Cardiac muscle cell (in vitro differentiated cells and primary cell): ENCODE measurements around the gene POLN. TPM values are rescaled to one million over a fixed set of nuclear protein-coding genes. Genes with fewer than 3 reads are reported as not detected.
A peak's percentile ranks its signal among the peaks of the same experiment; 100 is the strongest.

ENCODE experiments used
- DNase-seq, 2 donors: peaks; one replicate each; pipeline versions ENCODE4 v3.0.0 to v3.0.0-alpha.2; 2010 to 2017; ENCODE audit warnings: low read depth in 1 of 2, low spot score in 1 of 2
- H3K27ac ChIP-seq: fragments of 200-600 bp; sonication (generic); 2 replicates; pipeline ENCODE4 v1.5.1; 2016
- H3K27me3 ChIP-seq: fragments of 200-600 bp; sonication (generic); 2 replicates; pipeline ENCODE4 v1.6.0; 2016; ENCODE audit warnings: control low read depth
- H3K36me3 ChIP-seq: fragments of 200-600 bp; sonication (generic); 2 replicates; pipeline ENCODE4 v1.5.1; 2016; ENCODE audit warnings: control low read depth
- H3K4me1 ChIP-seq: fragments of 200-600 bp; sonication (generic); 2 replicates; pipeline ENCODE4 v1.8.1; 2017; ENCODE audit warnings: low read depth, mild to moderate bottlenecking, mixed run types
- H3K4me3 ChIP-seq: fragments of 200-600 bp; sonication (generic); 2 replicates; pipeline ENCODE4 v1.5.1; 2016; ENCODE audit warnings: mild to moderate bottlenecking
- H3K9me3 ChIP-seq: fragments of 200-600 bp; sonication (generic); 2 replicates; pipeline ENCODE4 v1.5.1; 2017; ENCODE audit warnings: low read depth, mild to moderate bottlenecking, control low read depth
- CTCF ChIP-seq: IDR thresholded peaks from 2 replicates; pipeline ENCODE4 v1.5.1; 2012; ENCODE audit warnings: low read depth, mild to moderate bottlenecking, low read length
- polyA plus RNA-seq: library from polyadenylated mRNA; unstranded; fragments of >200 nt; fragmentation: Nextera tagmentation; extraction: Ambion mirVana; gene quantifications from 2 replicates; pipeline ENCODE4 v1.2.1, GENCODE V29; 2016
- total RNA-seq: library from RNA; depleted of rRNA; stranded (reverse); fragments of >200 nt; gene quantifications from 2 replicates; pipeline ENCODE4 v1.2.3, GENCODE V29; 2016

Gene POLN
- total and polyA plus RNA-seq, 2 experiments from 2014 or later: 5.2 to 9.0 TPM

GRCh38 chr4:2256156-2256731 lies 14.3 kb upstream of the POLN start:
- TF ChIP-seq CTCF: no peak
- H3K36me3 ChIP-seq: peaks cover 5% of the 10 kb centered on the region
- H3K4me3 ChIP-seq: no peak overlapping the region
- H3K27me3 ChIP-seq: no peaks in the 10 kb centered on the region
- no peaks in the 10 kb centered on the region for H3K9me3 ChIP-seq
- H3K4me1 ChIP-seq: no peaks in the 10 kb centered on the region
- no peak overlapping the region for H3K27ac ChIP-seq
- DNase-seq: no peak

GRCh38 chr4:2255501-2256155 lies 13.7 kb upstream of the POLN start:
- Histone ChIP-seq H3K27ac (no peak overlapping the region), H3K9me3 (no peaks in the 10 kb centered on the region), H3K4me3 (no peak overlapping the region), H3K27me3 (no peaks in the 10 kb centered on the region), H3K36me3 (peaks cover 5% of the 10 kb centered on the region), H3K4me1 (no peaks in the 10 kb centered on the region)
- peak in 1 of 2 donors; percentile 76 for DNase-seq
- TF ChIP-seq CTCF: no peak

GRCh38 chr4:2254665-2255500 lies 13.0 kb upstream of the POLN start:
- Histone ChIP-seq H3K4me1 (no peaks in the 10 kb centered on the region), H3K36me3 (peaks cover 9% of the 10 kb centered on the region), H3K27ac (no peak overlapping the region), H3K9me3 (no peaks in the 10 kb centered on the region), H3K4me3 (no peak overlapping the region), H3K27me3 (no peaks in the 10 kb centered on the region)
- TF ChIP-seq CTCF: no peak
- DNase-seq: no peak

DNA sequence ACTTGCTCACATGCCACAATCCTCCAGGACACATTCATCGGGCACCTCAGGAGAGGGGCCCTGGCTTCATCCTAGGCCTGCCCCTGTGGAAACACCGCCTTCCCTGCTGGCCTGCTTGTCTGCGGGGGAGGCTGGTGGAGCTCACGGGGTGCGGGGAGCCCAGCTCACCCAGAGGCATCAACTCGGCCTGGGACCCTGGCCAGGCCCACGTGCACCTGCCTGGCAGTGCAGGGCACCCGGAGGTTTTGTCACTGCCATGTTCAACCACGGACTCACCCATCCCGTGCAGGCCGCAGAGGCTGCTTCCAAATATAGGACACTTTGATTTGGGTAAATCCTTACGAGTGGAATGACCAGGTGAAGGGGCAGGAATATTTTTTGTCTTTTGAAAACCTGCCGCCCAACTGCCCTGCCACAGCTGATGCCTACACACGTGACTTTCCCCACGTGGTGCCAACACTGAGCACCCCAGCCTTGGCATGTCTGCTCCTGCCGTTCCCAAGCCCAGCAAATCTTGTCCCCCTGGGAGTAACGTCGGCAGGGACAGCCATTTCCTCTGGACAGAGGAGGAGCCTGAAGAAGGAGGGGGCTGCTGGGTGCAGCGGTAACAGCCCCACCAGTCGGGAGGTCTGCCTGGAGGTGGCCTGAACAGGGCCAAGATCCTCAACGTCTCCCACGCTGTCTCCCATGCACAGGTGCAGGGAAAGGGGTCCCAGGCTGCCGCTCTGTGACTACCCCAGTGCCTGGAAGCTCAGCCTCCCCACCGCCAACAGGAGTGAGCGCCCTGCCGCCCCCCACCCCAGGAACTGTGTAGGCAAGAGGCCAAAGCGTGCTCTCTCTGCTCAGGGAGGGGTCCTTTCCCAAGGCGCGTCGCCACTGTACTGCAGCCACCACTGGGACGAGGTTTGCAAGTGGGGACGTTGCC lies 11.5 kb upstream of the POLN start:
- Histone ChIP-seq H3K27ac (no peak overlapping the region), H3K4me1 (no peaks in the 10 kb centered on the region), H3K27me3 (no peaks in the 10 kb centered on the region), H3K36me3 (peaks cover 10% of the 10 kb centered on the region), H3K4me3 (no peak overlapping the region), H3K9me3 (no peaks in the 10 kb centered on the region)
- no peak for TF ChIP-seq CTCF
- no peak for DNase-seq

GRCh38 chr4:2252530-2253091 lies 10.7 kb upstream of the POLN start:
- no peak overlapping the region for H3K4me3 ChIP-seq
- TF ChIP-seq CTCF: no peak
- H3K4me1 ChIP-seq: no peaks in the 10 kb centered on the region
- H3K27me3 ChIP-seq: no peaks in the 10 kb centered on the region
- no peak for DNase-seq
- H3K9me3 ChIP-seq: no peaks in the 10 kb centered on the region
- H3K36me3 ChIP-seq: peaks cover 10% of the 10 kb centered on the region
- no peak overlapping the region for H3K27ac ChIP-seq
